H9 (cell line): ENCODE data around the gene CBLN3. TPM values are rescaled to one million over a fixed set of nuclear protein-coding genes. Genes with fewer than 3 reads are reported as not detected.

Experiments used
- DNase-seq: peaks from one replicate; pipeline ENCODE4 v3.0.0-alpha.2; 2017
- H2AFZ ChIP-seq: one replicate; pipeline ENCODE4 v1.6.1; 2013; ENCODE audit warnings: mild to moderate bottlenecking, low read length, control low read depth, moderate library complexity
- H2AK5ac ChIP-seq: 2 replicates; pipeline ENCODE4 v1.6.1; 2013; ENCODE audit warnings: low read length, control low read depth, mixed read lengths; ENCODE audit not compliant: insufficient read length
- H2BK120ac ChIP-seq: one replicate; pipeline ENCODE4 v1.6.1; 2013; ENCODE audit warnings: low read depth, mild to moderate bottlenecking, low read length, control low read depth, inconsistent platforms; ENCODE audit not compliant: poor library complexity, severe bottlenecking
- H2BK12ac ChIP-seq: 2 replicates; pipeline ENCODE4 v1.6.1; 2013; ENCODE audit warnings: low read length, control low read depth, mixed read lengths, low read depth; ENCODE audit not compliant: insufficient read length
- H2BK15ac ChIP-seq: 2 replicates; pipeline ENCODE4 v1.6.1; 2013; ENCODE audit warnings: low read depth, low read length, control low read depth
- H2BK20ac ChIP-seq: one replicate; pipeline ENCODE4 v1.6.1; 2013; ENCODE audit warnings: low read depth, mild to moderate bottlenecking, low read length, control low read depth, inconsistent platforms; ENCODE audit not compliant: poor library complexity, severe bottlenecking
- H2BK5ac ChIP-seq: 2 replicates; pipeline ENCODE4 v1.6.1; 2013; ENCODE audit warnings: low read length, control low read depth, mixed read lengths; ENCODE audit not compliant: insufficient read length
- H3K14ac ChIP-seq: 2 replicates; pipeline ENCODE4 v1.6.1; 2013; ENCODE audit warnings: low read length, control low read depth; ENCODE audit not compliant: insufficient read depth
- H3K18ac ChIP-seq: 2 replicates; pipeline ENCODE4 v1.6.1; 2013; ENCODE audit warnings: low read depth, mild to moderate bottlenecking, mixed read lengths, low read length, control low read depth; ENCODE audit not compliant: insufficient read length
- H3K23ac ChIP-seq: 2 replicates; pipeline ENCODE4 v1.6.1; 2013; ENCODE audit warnings: low read length, control low read depth, mixed read lengths, low read depth; ENCODE audit not compliant: insufficient read length
- H3K23me2 ChIP-seq: 2 replicates; pipeline ENCODE4 v1.6.1; 2013; ENCODE audit warnings: low read depth, mild to moderate bottlenecking, mixed read lengths, low read length, control low read depth; ENCODE audit not compliant: insufficient read length, poor library complexity, severe bottlenecking
- H3K27ac ChIP-seq: 2 replicates; pipeline ENCODE4 v1.5.1; 2013; ENCODE audit warnings: low read length, control low read depth, mixed read lengths, low read depth; ENCODE audit not compliant: insufficient read length
- H3K27me3 ChIP-seq: 2 replicates; pipeline ENCODE4 v1.6.1; 2013; ENCODE audit warnings: low read length, control low read depth, inconsistent platforms; ENCODE audit not compliant: insufficient read depth
- H3K4ac ChIP-seq: 2 replicates; pipeline ENCODE4 v1.6.1; 2013; ENCODE audit warnings: low read depth, mild to moderate bottlenecking, control low read depth, inconsistent platforms, low read length, moderate library complexity
- H3K4me1 ChIP-seq: 2 replicates; pipeline ENCODE4 v1.6.1; 2013; ENCODE audit warnings: low read length, control low read depth, inconsistent platforms; ENCODE audit not compliant: insufficient read depth
- H3K4me2 ChIP-seq: 2 replicates; pipeline ENCODE4 v1.6.1; 2013; ENCODE audit warnings: low read length, control low read depth, mixed read lengths; ENCODE audit not compliant: insufficient read length, insufficient read depth
- H3K56ac ChIP-seq: 2 replicates; pipeline ENCODE4 v1.6.1; 2013; ENCODE audit warnings: low read depth, mild to moderate bottlenecking, mixed read lengths, low read length, control low read depth; ENCODE audit not compliant: insufficient read length
- H3K79me1 ChIP-seq: 2 replicates; pipeline ENCODE4 v1.6.1; 2013; ENCODE audit warnings: low read depth, mild to moderate bottlenecking, moderate library complexity, low read length, control low read depth, inconsistent platforms; ENCODE audit not compliant: insufficient read depth, poor library complexity, severe bottlenecking
- H3K79me2 ChIP-seq: 2 replicates; pipeline ENCODE4 v1.6.1; 2013; ENCODE audit warnings: low read length, control low read depth, inconsistent platforms; ENCODE audit not compliant: insufficient read depth
- H3K9ac ChIP-seq: 2 replicates; pipeline ENCODE4 v1.6.1; 2013; ENCODE audit warnings: low read length, control low read depth, mixed read lengths; ENCODE audit not compliant: insufficient read length; ENCODE audit errors: extremely low read depth
- H3K9me3 ChIP-seq: one replicate; pipeline ENCODE4 v1.6.1; 2013; ENCODE audit warnings: low read depth, low read length, inconsistent platforms; ENCODE audit not compliant: control insufficient read depth
- H3T11ph ChIP-seq: one replicate; pipeline ENCODE4 v1.6.1; 2013; ENCODE audit warnings: mild to moderate bottlenecking, low read length, control low read depth, inconsistent platforms
- H4K20me1 ChIP-seq: one replicate; pipeline ENCODE4 v1.6.1; 2013; ENCODE audit not compliant: control insufficient read depth, insufficient read length, insufficient read depth
- H4K5ac ChIP-seq: 2 replicates; pipeline ENCODE4 v1.6.1; 2013; ENCODE audit warnings: low read depth, mild to moderate bottlenecking, mixed read lengths, low read length, control low read depth; ENCODE audit not compliant: insufficient read length
- H4K8ac ChIP-seq: replicated peaks from 2 replicates; pipeline ENCODE4 v1.6.1; 2013; ENCODE audit warnings: low read length, control low read depth, mixed read lengths, low read depth; ENCODE audit not compliant: insufficient read length
- H4K91ac ChIP-seq: 2 replicates; pipeline ENCODE4 v1.6.1; 2013; ENCODE audit warnings: low read depth, mild to moderate bottlenecking, moderate library complexity, mixed read lengths, low read length, control low read depth; ENCODE audit not compliant: insufficient read length
- H3K27ac Mint-ChIP-seq, 3 experiments: 2 replicates in 2 of 3; 3 replicates in 1 of 3; pipeline ENCODE4 v1.8.0; 2020 to 2021; ENCODE audit warnings: mixed read lengths in 3 of 3, mild to moderate bottlenecking in 1 of 3, moderate library complexity in 1 of 3
- H3K27me3 Mint-ChIP-seq: 2 replicates; pipeline ENCODE4 v1.8.0; 2021; ENCODE audit warnings: low read depth, mild to moderate bottlenecking, moderate library complexity, mixed read lengths
- H3K36me3 Mint-ChIP-seq, 3 experiments: 2 replicates in 2 of 3; 3 replicates in 1 of 3; pipeline ENCODE4 v1.8.0; 2020 to 2021; ENCODE audit warnings: low read depth in 3 of 3, mixed read lengths in 3 of 3; ENCODE audit not compliant: insufficient read depth in 1 of 3
- H3K4me1 Mint-ChIP-seq, 2 experiments: 2 replicates each; pipeline ENCODE4 v1.8.0; 2020; ENCODE audit warnings: mixed read lengths in 2 of 2
- H3K4me3 Mint-ChIP-seq, 2 experiments: 2 replicates in 1 of 2; 3 replicates in 1 of 2; pipeline ENCODE4 v1.8.0; 2020 to 2021; ENCODE audit warnings: mild to moderate bottlenecking in 2 of 2, mixed read lengths in 2 of 2, moderate library complexity in 1 of 2
- H3K9me3 Mint-ChIP-seq, 2 experiments: 2 replicates in 1 of 2; 3 replicates in 1 of 2; pipeline ENCODE4 v1.8.0; 2020; ENCODE audit warnings: mild to moderate bottlenecking in 2 of 2, mixed read lengths in 2 of 2, moderate library complexity in 1 of 2
- WGBS: extraction: QIAGEN DNeasy Blood & Tissue Kit; methylation state at CpG from one replicate; pipeline ENCODE4 v1.1.7; 2013; ENCODE audit warnings: missing lambda C conversion rate, low lambda C conversion rate, mixed read lengths; ENCODE audit not compliant: insufficient read length; ENCODE audit errors: extremely low coverage; 5-methylcytosine and 5-hydroxymethylcytosine counted together
- total RNA-seq: library from RNA; stranded (reverse); gene quantifications from 2 replicates; pipeline ENCODE4 v1.2.1, GENCODE V29; 2021
- TF ChIP-seq, protein P1 (sequence below): fragments of 200-600 bp; sonication (generic); conservative IDR thresholded peaks from 3 replicates; pipeline ENCODE4 v1.8.0; 2021; ENCODE audit warnings: antibody characterized with exemption, mild to moderate bottlenecking

CBLN3 gene
- total RNA-seq, 1 experiment from 2014 or later = 0.39 TPM

DNA sequence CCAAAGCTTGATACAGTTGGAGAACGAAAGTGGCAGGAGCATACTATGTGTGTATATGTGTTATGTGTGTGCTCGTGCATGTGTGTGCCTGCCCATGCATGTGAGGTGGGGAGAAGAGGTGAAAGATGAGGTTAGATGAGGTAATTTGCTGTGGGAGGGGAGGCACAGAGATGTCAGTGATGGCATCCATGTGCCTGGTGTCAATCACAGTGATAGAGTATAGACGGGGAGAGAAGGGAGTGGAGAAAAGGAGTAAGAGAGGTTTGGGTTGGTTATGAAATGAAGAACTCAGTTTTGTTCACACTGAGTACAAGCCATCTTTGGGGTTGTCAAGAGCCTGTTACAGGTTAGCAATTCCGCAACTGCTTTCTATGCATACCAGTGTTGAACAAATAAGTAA, 45.3 kb downstream of the CBLN3 start:
- 100% methylated on average over 1 of the region's 4 CpGs for WGBS

More for the DNA sequence above, 45.3 kb downstream of the CBLN3 start:
- TF ChIP-seq, protein P1, sequence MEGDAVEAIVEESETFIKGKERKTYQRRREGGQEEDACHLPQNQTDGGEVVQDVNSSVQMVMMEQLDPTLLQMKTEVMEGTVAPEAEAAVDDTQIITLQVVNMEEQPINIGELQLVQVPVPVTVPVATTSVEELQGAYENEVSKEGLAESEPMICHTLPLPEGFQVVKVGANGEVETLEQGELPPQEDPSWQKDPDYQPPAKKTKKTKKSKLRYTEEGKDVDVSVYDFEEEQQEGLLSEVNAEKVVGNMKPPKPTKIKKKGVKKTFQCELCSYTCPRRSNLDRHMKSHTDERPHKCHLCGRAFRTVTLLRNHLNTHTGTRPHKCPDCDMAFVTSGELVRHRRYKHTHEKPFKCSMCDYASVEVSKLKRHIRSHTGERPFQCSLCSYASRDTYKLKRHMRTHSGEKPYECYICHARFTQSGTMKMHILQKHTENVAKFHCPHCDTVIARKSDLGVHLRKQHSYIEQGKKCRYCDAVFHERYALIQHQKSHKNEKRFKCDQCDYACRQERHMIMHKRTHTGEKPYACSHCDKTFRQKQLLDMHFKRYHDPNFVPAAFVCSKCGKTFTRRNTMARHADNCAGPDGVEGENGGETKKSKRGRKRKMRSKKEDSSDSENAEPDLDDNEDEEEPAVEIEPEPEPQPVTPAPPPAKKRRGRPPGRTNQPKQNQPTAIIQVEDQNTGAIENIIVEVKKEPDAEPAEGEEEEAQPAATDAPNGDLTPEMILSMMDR = no peak
- no peak overlapping the region for H3K4me3 Mint-ChIP-seq
- peaks cover 4% of the 10 kb centered on the region for H3K27me3 Mint-ChIP-seq
- H2BK20ac ChIP-seq = no peak overlapping the region
- peaks cover 21% of the 10 kb centered on the region in 2 experiments for H3K4me1 Mint-ChIP-seq
- no peak overlapping the region for H3K27ac ChIP-seq
- no peak for DNase-seq
- no peak overlapping the region for H2BK5ac ChIP-seq
- H3K79me2 ChIP-seq = no peaks in the 10 kb centered on the region; the same call in 1 of the 2 replicates
- no peak overlapping the region for H3T11ph ChIP-seq
- H2BK12ac ChIP-seq = no peak overlapping the region
- no peak overlapping the region for H4K8ac ChIP-seq
- H3K9me3 ChIP-seq = no peaks in the 10 kb centered on the region
- no peaks in the 10 kb centered on the region for H3K23me2 ChIP-seq
- no peak overlapping the region for H2BK15ac ChIP-seq
- no peaks in the 10 kb centered on the region for H4K20me1 ChIP-seq
- H3K27me3 ChIP-seq = no peaks in the 10 kb centered on the region
- H3K27ac Mint-ChIP-seq = no peak overlapping the region
- H4K91ac ChIP-seq = no peak overlapping the region
- no peak overlapping the region for H3K9ac ChIP-seq
- H3K14ac ChIP-seq = no peak overlapping the region
- H3K23ac ChIP-seq = no peak overlapping the region
- H4K5ac ChIP-seq = no peak overlapping the region
- H3K4me1 ChIP-seq = peaks cover 3% of the 10 kb centered on the region; the same call in 1 of the 2 replicates
- H2AFZ ChIP-seq = no peak overlapping the region
- no peak overlapping the region for H3K4ac ChIP-seq
- H3K56ac ChIP-seq = no peak overlapping the region
- no peak overlapping the region for H2AK5ac ChIP-seq
- H3K9me3 Mint-ChIP-seq = no peaks in the 10 kb centered on the region
- no peak overlapping the region for H3K4me2 ChIP-seq
- H2BK120ac ChIP-seq = no peak overlapping the region
- H3K36me3 Mint-ChIP-seq = peaks cover 0 to 1% (median 0%) of the 10 kb centered on the region in 3 experiments; a peak in 2 of 7 replicates
- no peak overlapping the region for H3K18ac ChIP-seq
- H3K79me1 ChIP-seq = no peaks in the 10 kb centered on the region
